Esophagus (tissue), 2 donors: ENCODE results near the gene SPC24. TPM values are rescaled to one million over a fixed set of nuclear protein-coding genes. Genes with fewer than 3 reads are reported as not detected.

Experiments used
- H3K27ac ChIP-seq, 2 donors: one replicate each; pipeline ENCODE4 v1.5.1; 2013; ENCODE audit warnings: low read depth in 2 of 2, mild to moderate bottlenecking in 2 of 2, inconsistent platforms in 1 of 2, low read length in 1 of 2, moderate library complexity in 1 of 2
- H3K27me3 ChIP-seq, 2 donors: one replicate each; pipeline ENCODE4 v1.6.1; 2013; ENCODE audit warnings: low read length in 2 of 2, control low read depth in 1 of 2, mild to moderate bottlenecking in 1 of 2; ENCODE audit not compliant: insufficient read depth in 2 of 2, control insufficient read depth in 1 of 2
- H3K36me3 ChIP-seq, 2 donors: one replicate each; pipeline ENCODE4 v1.6.1; 2013; ENCODE audit warnings: low read length in 1 of 2; ENCODE audit not compliant: control insufficient read depth in 2 of 2, insufficient read depth in 2 of 2
- H3K4me1 ChIP-seq, 2 donors: one replicate each; pipeline ENCODE4 v1.6.1; 2013; ENCODE audit warnings: low read length in 1 of 2; ENCODE audit not compliant: control insufficient read depth in 2 of 2, insufficient read depth in 2 of 2
- H3K4me3 ChIP-seq, 2 donors: one replicate each; pipeline ENCODE4 v1.5.1; 2013; ENCODE audit warnings: low read length in 2 of 2, mild to moderate bottlenecking in 2 of 2, low read depth in 1 of 2, moderate library complexity in 1 of 2
- H3K9me3 ChIP-seq, 2 donors: one replicate each; pipeline ENCODE4 v1.6.1; 2013; ENCODE audit warnings: mild to moderate bottlenecking in 2 of 2, low read depth in 1 of 2, low read length in 1 of 2, moderate library complexity in 1 of 2; ENCODE audit not compliant: control insufficient read depth in 2 of 2, insufficient read depth in 1 of 2
- WGBS, 2 donors: extraction: QIAGEN DNeasy Blood & Tissue Kit; methylation state at CpG; one replicate each; pipeline ENCODE4 v1.1.7; 2013; 5-methylcytosine and 5-hydroxymethylcytosine counted together
- polyA plus RNA-seq, 2 donors: library from polyadenylated mRNA; stranded (reverse); fragments of 200-250 nt; gene quantifications; one replicate each; pipeline ENCODE4 v1.2.3, GENCODE V29; 2013
- donor health status: healthy with polysubstance abuse.
- donor health status: Bipolar disorder and iron deficiency.

The SPC24 gene
- polyA plus RNA-seq, 2 donors, result 3.7 to 11.4 TPM

DNA sequence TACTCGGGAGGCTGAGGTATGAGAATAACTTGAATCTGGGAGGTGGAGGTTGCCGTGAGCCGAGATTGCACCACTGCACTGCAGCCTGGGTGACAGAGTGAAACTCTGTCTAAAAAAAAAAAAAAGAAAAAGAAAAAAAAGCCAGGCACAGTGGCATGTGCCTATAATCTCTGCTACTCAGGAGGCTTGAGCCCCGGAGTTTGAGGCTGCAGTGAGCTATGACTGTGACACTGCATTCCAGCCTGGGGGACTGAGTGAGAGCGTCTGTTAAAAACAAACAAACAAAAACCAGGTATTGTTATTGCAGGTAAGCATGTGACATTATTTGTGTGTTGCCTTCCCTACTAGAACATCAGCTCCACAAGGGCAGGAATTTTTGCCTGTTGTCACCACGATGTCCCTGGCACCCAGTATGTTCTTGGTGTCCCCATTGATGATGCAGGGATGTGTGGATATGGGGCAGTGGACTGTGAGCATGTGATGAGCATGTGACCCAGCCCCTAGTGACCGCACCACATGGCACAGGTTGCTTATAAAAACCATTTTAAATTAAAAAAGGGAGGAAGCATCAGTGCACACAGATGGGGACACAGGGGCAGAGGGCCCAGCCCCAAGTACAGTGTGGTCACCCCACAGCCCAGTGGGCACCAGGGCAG is 43.3 kb upstream of the SPC24 start:
- Histone ChIP-seq H3K36me3 (peaks cover 0 to 11% of the 10 kb centered on the region in 2 donors), H3K4me1 (peaks cover 0 to 1% of the 10 kb centered on the region in 2 donors), H3K27ac (peak overlapping the region; percentile 1 to 40), H3K27me3 (no peaks in the 10 kb centered on the region), H3K4me3 (no peak overlapping the region), H3K9me3 (no peaks in the 10 kb centered on the region)
- 67 to 78% methylated on average over 7 of the region's 7 CpGs for WGBS, 2 donors

DNA sequence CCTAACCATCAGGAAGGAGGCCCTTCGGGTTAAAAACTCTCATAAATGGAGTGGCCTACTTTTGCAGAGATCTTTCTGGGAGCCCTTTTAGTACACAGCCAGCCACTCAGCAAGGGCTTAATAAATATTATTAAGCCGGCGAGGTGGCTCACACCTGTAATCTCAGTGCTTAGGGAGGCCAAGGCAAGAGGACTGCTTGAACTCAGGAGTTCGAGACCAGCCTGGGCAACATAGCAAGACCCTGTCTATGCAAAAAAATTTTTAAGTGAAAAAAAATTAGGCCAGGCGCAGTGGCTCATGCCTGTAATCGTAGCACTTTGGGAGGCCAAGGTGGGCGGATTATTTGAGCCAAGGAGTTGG is 42.6 kb upstream of the SPC24 start:
- Histone ChIP-seq H3K27ac (peak overlapping the region; percentile 30 to 92), H3K4me3 (peak overlapping the region in 1 of 2 donors; percentile 58), H3K9me3 (no peaks in the 10 kb centered on the region), H3K27me3 (no peaks in the 10 kb centered on the region), H3K36me3 (peaks cover 0 to 18% of the 10 kb centered on the region in 2 donors), H3K4me1 (peaks cover 0 to 6% of the 10 kb centered on the region in 2 donors)
- WGBS, 2 donors, result 62 to 72% methylated on average over 7 of the region's 7 CpGs

DNA sequence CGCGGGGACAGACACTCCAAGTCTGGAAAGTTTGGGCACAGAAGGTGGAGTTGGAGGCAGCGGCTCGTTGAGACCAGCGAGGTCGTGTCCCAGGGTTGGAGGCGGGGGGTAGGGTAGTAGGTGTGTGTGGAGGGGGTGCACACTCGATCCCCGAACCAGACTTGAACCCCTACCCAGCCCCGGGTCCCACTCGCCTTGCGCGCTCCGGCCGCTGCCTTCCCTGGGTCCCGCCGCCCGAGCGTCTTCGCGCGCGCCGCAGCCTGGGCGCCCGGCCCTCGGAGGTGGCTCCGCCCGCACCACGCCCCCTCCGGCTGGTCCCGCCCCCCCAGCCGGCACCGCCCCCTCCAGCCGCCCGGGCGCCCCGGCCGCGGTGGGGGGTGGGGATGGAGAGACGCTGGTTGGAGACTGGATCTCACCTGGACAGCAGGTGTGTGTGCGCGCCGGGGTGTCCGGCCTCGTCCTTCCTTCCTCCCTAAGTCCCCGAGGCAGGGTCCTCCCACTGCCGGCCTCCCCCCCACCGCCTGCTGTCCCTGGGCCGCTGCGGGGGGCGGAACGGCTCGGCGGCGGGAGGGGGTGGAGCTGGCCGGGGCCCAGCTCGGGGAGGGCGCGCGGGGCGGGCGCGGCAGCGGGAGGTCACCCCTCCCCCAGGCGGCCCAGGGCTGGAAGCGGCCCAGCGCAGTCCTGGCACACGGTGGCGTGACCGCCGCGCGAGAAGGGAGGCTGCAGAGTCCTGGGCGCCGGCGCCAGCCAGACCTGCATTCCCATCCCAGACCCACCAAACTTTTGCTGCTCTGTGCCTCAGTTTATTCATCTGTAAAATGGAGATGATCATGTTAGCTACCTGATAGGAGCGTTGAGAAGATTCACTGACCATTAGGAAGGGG is 42.0 kb upstream of the SPC24 start, which contains the start of gene KANK2:
Gene KANK2, minus strand, starts transcription at position 255 of the 884 bp plus-strand sequence. CDS start 3,034 bp downstream, outside the sequence.
- peak within 1 kb of the TSS; percentile 58 for H3K4me3 ChIP-seq
- peaks cover 0 to 8% of the 10 kb centered on the region in 2 donors for H3K4me1 ChIP-seq
- H3K27ac ChIP-seq, result peak within 1 kb of the TSS; percentile 92
- no peaks in the 10 kb centered on the region for H3K9me3 ChIP-seq
- H3K36me3 ChIP-seq, result peaks cover 0 to 23% of the 10 kb centered on the region in 2 donors
- 1 to 2% methylated on average over 45 to 78 of the region's 78 CpGs for WGBS, 2 donors
- H3K27me3 ChIP-seq, result no peaks in the 10 kb centered on the region

DNA sequence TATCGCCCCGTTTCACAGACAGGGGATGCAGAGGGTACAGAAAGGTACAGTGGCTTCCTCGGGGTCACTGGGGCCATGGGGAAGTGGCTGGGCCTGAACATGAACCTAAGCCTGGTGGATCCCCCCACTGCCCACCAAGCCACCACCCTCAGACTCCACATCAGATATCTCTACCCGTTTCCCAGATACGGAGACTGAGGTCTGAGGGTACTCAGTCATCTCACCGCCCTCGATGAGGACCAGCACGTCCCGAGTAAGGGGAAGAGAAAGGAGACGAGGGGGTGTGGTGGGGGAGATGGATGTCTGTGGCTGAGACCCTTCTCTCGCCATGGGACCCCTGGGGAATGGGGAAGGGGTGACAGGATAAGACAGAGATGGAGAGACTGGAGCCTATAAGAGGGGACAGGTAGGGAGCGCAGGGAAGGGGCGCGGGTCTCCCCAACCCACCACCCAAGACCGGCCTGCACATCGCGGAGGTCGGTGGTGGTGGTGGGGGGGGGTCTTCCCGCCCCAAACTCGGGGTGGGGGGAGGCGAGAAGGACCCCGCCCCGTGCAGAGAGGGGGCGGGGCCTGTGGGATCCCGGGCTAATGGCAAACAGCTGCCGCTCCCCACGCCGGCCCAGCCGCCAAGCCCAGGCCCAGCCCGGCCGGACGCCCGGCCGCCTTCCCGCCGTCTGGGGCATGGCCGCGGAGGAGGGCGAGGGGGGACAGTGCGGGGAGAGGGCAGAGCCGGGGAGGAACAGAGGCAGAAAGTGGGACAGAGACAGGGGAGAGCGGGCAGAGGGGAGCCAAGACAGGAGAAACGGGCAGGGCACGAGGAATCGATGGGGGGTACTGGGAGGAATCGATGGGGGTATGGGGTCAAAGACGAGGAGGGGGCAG is 41.1 kb upstream of the SPC24 start:
- Histone ChIP-seq H3K4me1 (peaks cover 0 to 8% of the 10 kb centered on the region in 2 donors), H3K27me3 (no peaks in the 10 kb centered on the region), H3K36me3 (peaks cover 0 to 19% of the 10 kb centered on the region in 2 donors), H3K27ac (peak overlapping the region; percentile 85 to 92), H3K9me3 (no peaks in the 10 kb centered on the region), H3K4me3 (peak overlapping the region; percentile 58)
- 14 to 15% methylated on average over 40 to 47 of the region's 47 CpGs for WGBS, 2 donors

DNA sequence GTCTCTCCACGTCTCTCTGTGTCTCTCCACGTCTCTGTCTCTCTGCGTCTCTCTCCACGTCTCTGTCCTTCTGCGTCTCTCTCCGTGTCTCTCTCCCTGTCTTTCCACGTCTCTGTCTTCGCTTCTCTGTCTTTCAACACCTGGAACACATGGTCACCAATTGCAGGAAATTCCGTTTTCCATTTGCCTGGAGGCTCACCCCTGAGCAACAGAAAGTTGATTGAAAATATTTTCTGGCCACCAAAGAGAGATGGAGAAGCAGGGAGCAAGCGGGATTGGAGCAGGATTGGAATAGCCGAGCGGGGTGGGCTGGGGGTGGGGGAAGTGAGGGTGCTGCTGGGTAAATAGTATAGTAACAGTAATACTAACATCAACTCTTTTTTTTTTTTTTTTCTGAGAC is 40.1 kb upstream of the SPC24 start:
- WGBS, 2 donors, result 65 to 70% methylated on average over 12 of the region's 12 CpGs
- H3K36me3 ChIP-seq, result peaks cover 0 to 19% of the 10 kb centered on the region in 2 donors
- peaks cover 0 to 8% of the 10 kb centered on the region in 2 donors for H3K4me1 ChIP-seq

DNA sequence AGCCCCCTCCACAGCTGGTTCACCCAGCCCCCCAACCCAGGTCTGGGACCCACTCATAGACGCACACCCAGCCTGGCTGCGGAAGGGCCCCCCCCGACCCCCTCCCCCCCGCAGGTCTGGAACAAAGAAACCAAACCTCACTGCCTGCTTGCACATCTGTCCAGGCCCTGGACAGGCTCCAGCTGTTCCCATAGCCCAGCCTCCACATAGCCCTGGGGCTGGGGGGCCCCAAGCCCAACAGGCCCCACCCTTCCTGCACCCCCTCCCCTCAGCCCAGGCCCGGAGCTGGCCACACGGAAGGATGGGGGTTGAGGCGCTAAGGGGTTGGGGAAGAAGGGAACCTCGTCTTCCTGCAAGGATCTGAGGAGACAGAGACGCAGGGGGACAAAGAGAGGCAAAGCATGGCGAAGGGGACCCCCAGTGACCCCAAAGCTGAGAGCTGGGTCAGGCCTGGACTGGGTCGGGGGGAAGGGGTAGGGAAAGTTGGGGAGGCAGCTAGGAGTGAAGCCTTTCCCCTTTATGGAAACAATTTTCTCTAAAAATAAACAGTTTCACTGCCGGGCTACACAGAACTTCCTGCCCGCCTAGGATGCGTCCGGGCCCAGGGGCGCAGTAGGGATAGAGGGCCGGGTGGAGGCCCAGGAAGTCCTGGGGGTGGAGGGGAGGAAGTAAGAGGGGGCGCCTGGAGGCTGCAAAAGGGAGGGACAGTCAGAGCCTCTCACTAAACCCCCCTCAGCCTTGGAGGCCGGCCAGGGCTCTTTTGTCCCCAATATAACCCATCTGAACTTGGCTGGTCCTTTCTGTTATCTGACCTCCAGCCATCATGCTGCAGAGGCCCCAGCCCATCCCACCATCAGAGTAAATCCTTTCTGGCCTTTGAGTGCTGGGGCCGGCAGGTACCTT is 39.3 kb upstream of the SPC24 start:
- no peaks in the 10 kb centered on the region for H3K9me3 ChIP-seq
- H3K4me3 ChIP-seq, result peak overlapping the region; percentile 24 to 33
- no peaks in the 10 kb centered on the region for H3K27me3 ChIP-seq
- peaks cover 0 to 17% of the 10 kb centered on the region in 2 donors for H3K36me3 ChIP-seq
- peaks cover 0 to 9% of the 10 kb centered on the region in 2 donors for H3K4me1 ChIP-seq
- 40 to 42% methylated on average over 19 to 20 of the region's 20 CpGs for WGBS, 2 donors
- H3K27ac ChIP-seq, result peak overlapping the region; percentile 31 to 81

More for the DNA sequence above, 40.1 kb upstream of the SPC24 start:
- Histone ChIP-seq H3K4me3 (peak overlapping the region; percentile 24 to 33), H3K27me3 (no peaks in the 10 kb centered on the region), H3K27ac (peak overlapping the region; percentile 31 to 81), H3K9me3 (no peaks in the 10 kb centered on the region)

DNA sequence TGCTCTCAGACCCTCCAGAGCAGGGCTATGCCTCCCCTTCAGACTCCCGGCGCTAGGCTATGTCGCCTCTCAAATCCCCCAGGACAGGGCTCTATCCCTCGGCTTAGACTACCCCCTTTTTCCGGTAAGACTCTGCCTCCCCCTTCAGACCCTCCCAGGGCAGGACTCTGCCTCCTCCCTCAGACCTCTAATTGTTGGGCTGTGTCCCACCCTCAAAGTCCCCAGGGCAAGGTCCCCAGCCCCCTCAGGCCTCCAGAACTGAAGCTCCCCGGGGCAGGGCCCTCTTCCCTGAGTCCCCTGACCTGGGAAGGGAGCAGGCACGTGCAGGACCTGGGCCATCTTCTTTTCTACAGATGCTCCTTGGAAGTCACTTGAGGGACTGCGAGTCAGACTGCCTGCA is 38.6 kb upstream of the SPC24 start:
- H3K4me3 ChIP-seq, result peak overlapping the region in 1 of 2 donors; percentile 5
- H3K4me1 ChIP-seq, result peaks cover 0 to 12% of the 10 kb centered on the region in 2 donors
- H3K27ac ChIP-seq, result peak overlapping the region; percentile 31 to 37
- WGBS, 2 donors, result 69 to 79% methylated on average over 8 of the region's 8 CpGs
- H3K36me3 ChIP-seq, result peaks cover 0 to 16% of the 10 kb centered on the region in 2 donors
- no peaks in the 10 kb centered on the region for H3K27me3 ChIP-seq
- no peaks in the 10 kb centered on the region for H3K9me3 ChIP-seq

DNA sequence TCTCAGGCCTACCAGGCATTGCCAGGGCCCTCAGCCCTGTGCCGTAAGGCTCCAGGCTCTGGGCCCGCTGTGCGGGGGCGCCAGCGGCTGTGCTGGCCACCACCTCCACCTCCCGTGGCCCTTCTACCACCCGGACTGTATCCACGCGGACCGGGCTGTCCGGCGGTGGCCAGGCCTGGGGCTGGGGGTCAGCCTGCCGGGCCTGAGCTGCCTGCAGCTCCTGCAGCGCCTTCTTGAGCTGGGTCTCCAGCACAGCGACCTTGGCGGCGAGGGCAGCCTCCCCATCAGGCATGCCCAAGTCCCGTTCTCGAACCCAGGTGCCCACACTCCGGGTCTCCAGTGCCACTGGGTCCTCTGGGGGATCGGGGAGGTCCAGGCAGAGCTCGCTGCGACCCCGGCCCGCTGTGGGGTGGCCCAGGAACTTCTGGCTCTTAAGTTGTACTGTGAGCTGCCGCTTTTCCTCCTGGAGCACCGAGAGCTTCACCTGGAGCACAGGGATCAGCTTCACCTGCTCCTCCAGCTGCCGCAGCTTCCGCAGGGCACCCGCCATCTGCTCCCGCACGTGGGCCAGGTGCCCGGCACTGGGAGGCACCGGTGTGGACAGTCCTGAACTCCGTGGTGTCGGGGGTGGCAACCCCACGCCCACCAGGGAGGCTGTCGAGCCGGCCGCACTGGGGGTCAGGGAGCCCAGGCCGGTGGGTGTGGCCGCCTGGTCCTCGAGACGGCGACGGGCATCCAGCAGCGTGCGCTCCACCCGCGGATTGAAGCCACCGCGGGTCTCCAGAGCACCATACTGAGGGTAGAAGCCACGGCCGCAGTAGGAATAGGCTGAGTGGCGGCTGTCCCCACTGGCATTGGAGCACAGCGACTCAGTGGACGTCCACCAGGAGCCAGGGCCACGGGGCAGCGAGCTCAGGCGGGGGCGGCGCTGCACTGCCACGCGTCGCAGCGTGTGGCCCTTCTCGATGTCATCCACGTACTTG is 37.7 kb upstream of the SPC24 start:
- Histone ChIP-seq H3K36me3 (peaks cover 0 to 18% of the 10 kb centered on the region in 2 donors), H3K27me3 (no peaks in the 10 kb centered on the region), H3K27ac (peak overlapping the region; percentile 37 to 57), H3K4me1 (peaks cover 0 to 12% of the 10 kb centered on the region in 2 donors), H3K4me3 (no peak overlapping the region), H3K9me3 (no peaks in the 10 kb centered on the region)
- WGBS, 2 donors, result 84 to 87% methylated on average over 68 of the region's 68 CpGs
